Activated CD8-positive, alpha-beta memory T cell treated with anti-CD3 and anti-CD28 coated beads, Interleukin-2, amount 50 U/mL, for 48 hours (primary cell): ENCODE data around the gene CALY.

Experiments
- DNase-seq: peaks from one replicate; pipeline ENCODE4 v3.0.0-alpha.2; 2020

CALY gene

GRCh38 chr10:133365461-133366129, 28.9 kb upstream of the CALY start:
- DNase-seq = no peak

- no peak for DNase-seq
These were observed 28.1 kb upstream of the CALY start for GRCh38 chr10:133364645-133365431.

GRCh38 chr10:133362846-133363245, 26.1 kb upstream of the CALY start:
- DNase-seq = no peak

GRCh38 chr10:133361773-133362441, 25.2 kb upstream of the CALY start:
- DNase-seq = no peak

- no peak for DNase-seq
These were observed 24.5 kb upstream of the CALY start for GRCh38 chr10:133361227-133361626.

- no peak for DNase-seq
These were observed 23.4 kb upstream of the CALY start for GRCh38 chr10:133359972-133360610.

- no peak for DNase-seq
These were observed 22.9 kb upstream of the CALY start for GRCh38 chr10:133359554-133359971.

- DNase-seq = no peak
These were observed 22.2 kb upstream of the CALY start for GRCh38 chr10:133358925-133359310.

- DNase-seq = no peak
These were observed 21.6 kb upstream of the CALY start for GRCh38 chr10:133358162-133358924.

GRCh38 chr10:133357285-133358161, 20.8 kb upstream of the CALY start, which contains the start of gene FUOM:
FUOM (minus strand) TSS chr10:133358019; CDS start chr10:133358007, 12 bp downstream.
- DNase-seq = peak; percentile 88

- DNase-seq = no peak
These were observed 20.0 kb upstream of the CALY start for GRCh38 chr10:133356549-133357284.

- no peak for DNase-seq
These were observed 19.3 kb upstream of the CALY start for GRCh38 chr10:133355991-133356390.

GRCh38 chr10:133355266-133355665, 18.6 kb upstream of the CALY start:
- no peak for DNase-seq

- no peak for DNase-seq
These were observed 18.1 kb upstream of the CALY start for GRCh38 chr10:133354672-133355240.

- DNase-seq = no peak
These were observed 17.4 kb upstream of the CALY start for GRCh38 chr10:133353988-133354605.

GRCh38 chr10:133353202-133353959, 16.7 kb upstream of the CALY start:
- no peak for DNase-seq

GRCh38 chr10:133351408-133352318, 15.0 kb upstream of the CALY start:
- DNase-seq = no peak

- DNase-seq = no peak
These were observed 14.2 kb upstream of the CALY start for GRCh38 chr10:133350950-133351329.
